Stimulated activated CD4-positive, alpha-beta T cell treated with anti-CD3 and anti-CD28 coated beads, Interleukin-1b, Interleukin-23, amount 100 ng/mL, for 24 hours (primary cell): ENCODE measurements around the gene KDELR3.
A peak's percentile ranks its signal among the peaks of the same experiment; 100 is the strongest.

Experiments
- DNase-seq, 4 experiments: peaks; one replicate each; pipeline ENCODE4 v3.0.0-alpha.2; 2020; ENCODE audit warnings: low read depth in 4 of 4, low spot score in 1 of 4

KDELR3 gene

GRCh38 chr22:38513063-38513462, 45.2 kb downstream of the KDELR3 start:
- peak in 1 of 4 experiments; percentile 14 for DNase-seq

- DNase-seq = no peak
These were observed 50.7 kb downstream of the KDELR3 start for GRCh38 chr22:38518620-38519019.

- DNase-seq = no peak
These were observed 51.8 kb downstream of the KDELR3 start for GRCh38 chr22:38519453-38520250.

- DNase-seq = no peak
These were observed 55.1 kb downstream of the KDELR3 start for GRCh38 chr22:38523029-38523428.

GRCh38 chr22:38523479-38523878, 55.6 kb downstream of the KDELR3 start:
- no peak for DNase-seq

GRCh38 chr22:38524429-38524828, 56.5 kb downstream of the KDELR3 start:
- DNase-seq = no peak

- no peak for DNase-seq
These were observed 63.5 kb downstream of the KDELR3 start for GRCh38 chr22:38531251-38531938.
